H1 (cell line): Measurements from ENCODE around the gene USP53. TPM values are rescaled to one million over a fixed set of nuclear protein-coding genes. Genes with fewer than 3 reads are reported as not detected.

Source experiments
- CHD1 ChIP-seq: IDR thresholded peaks from 2 replicates; pipeline ENCODE4 v1.6.1; 2012; ENCODE audit warnings: low read depth, low read length, improper control_type of control experiment
- SIN3A ChIP-seq, 2 experiments: IDR thresholded peaks in 1 of 2; conservative IDR thresholded peaks in 1 of 2; 2 replicates each; pipeline ENCODE4 v1.6.1; 2011 to 2012; ENCODE audit warnings: low read length in 2 of 2, improper control_type of control experiment in 1 of 2, low read depth in 1 of 2, mild to moderate bottlenecking in 1 of 2
- SIX5 ChIP-seq: IDR thresholded peaks from 2 replicates; pipeline ENCODE4 v1.6.1; 2011; ENCODE audit warnings: mild to moderate bottlenecking, low read depth, low read length
- TBP ChIP-seq: IDR thresholded peaks from 2 replicates; pipeline ENCODE4 v1.6.1; 2011; ENCODE audit warnings: low read depth, low read length, improper control_type of control experiment
- YY1 ChIP-seq: IDR thresholded peaks from 2 replicates; pipeline ENCODE4 v1.6.1; 2011; ENCODE audit warnings: low read depth, mild to moderate bottlenecking, low read length
- polyA plus RNA-seq, 7 experiments: library from polyadenylated mRNA; depleted of rRNA in 3 of 7; stranded (reverse) in 5 of 7; unstranded in 2 of 7; fragments of >200 nt in 5 of 7; fragments of 200-250 nt in 2 of 7; gene quantifications; 1 replicate in 5 of 7; 2 replicates in 1 of 7; 4 replicates in 1 of 7; pipeline versions ENCODE4 v1.2.1 to v1.2.3, GENCODE V29; 2011 to 2013; ENCODE audit warnings: missing spikeins in 2 of 7, mixed read lengths in 2 of 7
- total RNA-seq: library from RNA; stranded (reverse); fragmentation: NEBNext Ultra II Directional; extraction: Animal tissue kit (Norgen Biotek cat#: 25700); gene quantifications from 2 replicates; pipeline ENCODE4 v1.2.1, GENCODE V29; 2021

The USP53 gene
- total and polyA plus RNA-seq, 2 of the 8 experiments (the other 6 are each of a cell fraction or from before 2014, with no cell fraction given): 2.9 to 14.9 TPM

GRCh38 chr4:119237642-119238041 is 25.1 kb downstream of the USP53 start (continued):
- no peak for TF ChIP-seq CHD1
- TF ChIP-seq SIN3A (conservative IDR thresholded peaks at IDR 0.05 in 1 of 2, IDR thresholded peaks at IDR 0.05 in 1 of 2; ENCODE audit: low read depth in 1 of 2, low read length in 2 of 2): no peak
- no peak for TF ChIP-seq YY1
- TF ChIP-seq SIX5: no peak
- no peak for TF ChIP-seq TBP
